Mesendoderm (in vitro differentiated cells): ENCODE measurements around the gene TUT7.

Experiments
- DNase-seq: peaks from one replicate; pipeline ENCODE4 v3.0.0; 2013
- H2AK5ac ChIP-seq: 2 replicates; pipeline ENCODE4 v1.6.1; 2013; ENCODE audit warnings: low read length, inconsistent platforms
- H2BK120ac ChIP-seq: 2 replicates; pipeline ENCODE4 v1.6.1; 2013; ENCODE audit warnings: low read depth, mild to moderate bottlenecking, low read length, moderate library complexity, mixed read lengths
- H2BK15ac ChIP-seq: replicated peaks from 2 replicates; pipeline ENCODE4 v1.6.1; 2013; ENCODE audit warnings: low read depth, mild to moderate bottlenecking, moderate library complexity
- H2BK5ac ChIP-seq: 2 replicates; pipeline ENCODE4 v1.6.1; 2013; ENCODE audit warnings: low read length, inconsistent platforms
- H3K18ac ChIP-seq: 2 replicates; pipeline ENCODE4 v1.6.1; 2013; ENCODE audit warnings: mild to moderate bottlenecking, low read length, mixed read lengths
- H3K23ac ChIP-seq: one replicate; pipeline ENCODE4 v1.6.1; 2013; ENCODE audit warnings: low read length
- H3K27ac ChIP-seq: 2 replicates; pipeline ENCODE4 v1.5.1; 2013; ENCODE audit warnings: low read depth, mild to moderate bottlenecking, inconsistent platforms, low read length, moderate library complexity
- H3K27me3 ChIP-seq: 2 replicates; pipeline ENCODE4 v1.6.1; 2013; ENCODE audit warnings: low read length, control low read depth, mild to moderate bottlenecking, inconsistent platforms; ENCODE audit not compliant: insufficient read depth, poor library complexity
- H3K36me3 ChIP-seq: 2 replicates; pipeline ENCODE4 v1.6.1; 2013; ENCODE audit warnings: low read length, inconsistent platforms; ENCODE audit not compliant: control insufficient read depth, insufficient read depth
- H3K4ac ChIP-seq: one replicate; pipeline ENCODE4 v1.6.1; 2013; ENCODE audit warnings: low read depth, mild to moderate bottlenecking, low read length, moderate library complexity
- H3K4me1 ChIP-seq: 2 replicates; pipeline ENCODE4 v1.6.1; 2013; ENCODE audit warnings: low read depth, low read length, inconsistent platforms; ENCODE audit not compliant: control insufficient read depth
- H3K4me2 ChIP-seq: 2 replicates; pipeline ENCODE4 v1.6.1; 2013; ENCODE audit warnings: low read length
- H3K4me3 ChIP-seq: 2 replicates; pipeline ENCODE4 v1.5.1; 2013; ENCODE audit warnings: mild to moderate bottlenecking, low read length
- H3K56ac ChIP-seq: one replicate; pipeline ENCODE4 v1.6.1; 2013; ENCODE audit warnings: low read length
- H3K79me1 ChIP-seq: 2 replicates; pipeline ENCODE4 v1.6.1; 2013; ENCODE audit warnings: low read length, inconsistent platforms
- H3K79me2 ChIP-seq: 2 replicates; pipeline ENCODE4 v1.6.1; 2013; ENCODE audit warnings: mild to moderate bottlenecking, low read length; ENCODE audit not compliant: control insufficient read depth, insufficient read depth
- H3K9ac ChIP-seq: 2 replicates; pipeline ENCODE4 v1.6.1; 2013; ENCODE audit warnings: low read length, inconsistent platforms
- H4K5ac ChIP-seq: one replicate; pipeline ENCODE4 v1.6.1; 2013; ENCODE audit warnings: low read length
- H4K8ac ChIP-seq: one replicate; pipeline ENCODE4 v1.6.1; 2013; ENCODE audit warnings: low read depth, mild to moderate bottlenecking, control low read depth, low read length, moderate library complexity
- WGBS: extraction: QIAGEN DNeasy Blood & Tissue Kit; methylation state at CpG from one replicate; pipeline ENCODE4 v1.1.7; 2013; ENCODE audit warnings: low lambda C conversion rate, missing lambda C conversion rate; ENCODE audit not compliant: insufficient coverage; ENCODE audit errors: extremely low coverage; 5-methylcytosine and 5-hydroxymethylcytosine counted together

Gene TUT7

GRCh38 chr9:86359151-86359879, 5.1 kb upstream of the TUT7 start:
- no peak overlapping the region for H3K23ac ChIP-seq
- H3K18ac ChIP-seq = no peak overlapping the region
- no peak overlapping the region for H4K5ac ChIP-seq
- no CpG with 5 or more reads among the region's 3 CpGs for WGBS
- H3K27me3 ChIP-seq = no peaks in the 10 kb centered on the region
- no peaks in the 10 kb centered on the region for H3K4me1 ChIP-seq
- no peaks in the 10 kb centered on the region for H3K36me3 ChIP-seq
- H3K9ac ChIP-seq = no peak overlapping the region
- H3K79me1 ChIP-seq = no peaks in the 10 kb centered on the region
- no peak overlapping the region for H3K4ac ChIP-seq
- no peak overlapping the region for H2BK15ac ChIP-seq
- H3K27ac ChIP-seq = no peak overlapping the region
- H2AK5ac ChIP-seq = no peak overlapping the region
- H3K56ac ChIP-seq = no peak overlapping the region
- no peak overlapping the region for H2BK5ac ChIP-seq
- H3K79me2 ChIP-seq = no peaks in the 10 kb centered on the region
- no peak for DNase-seq
- H4K8ac ChIP-seq = no peak overlapping the region
- H2BK120ac ChIP-seq = no peak overlapping the region
- no peak overlapping the region for H3K4me3 ChIP-seq
- no peak overlapping the region for H3K4me2 ChIP-seq

DNA sequence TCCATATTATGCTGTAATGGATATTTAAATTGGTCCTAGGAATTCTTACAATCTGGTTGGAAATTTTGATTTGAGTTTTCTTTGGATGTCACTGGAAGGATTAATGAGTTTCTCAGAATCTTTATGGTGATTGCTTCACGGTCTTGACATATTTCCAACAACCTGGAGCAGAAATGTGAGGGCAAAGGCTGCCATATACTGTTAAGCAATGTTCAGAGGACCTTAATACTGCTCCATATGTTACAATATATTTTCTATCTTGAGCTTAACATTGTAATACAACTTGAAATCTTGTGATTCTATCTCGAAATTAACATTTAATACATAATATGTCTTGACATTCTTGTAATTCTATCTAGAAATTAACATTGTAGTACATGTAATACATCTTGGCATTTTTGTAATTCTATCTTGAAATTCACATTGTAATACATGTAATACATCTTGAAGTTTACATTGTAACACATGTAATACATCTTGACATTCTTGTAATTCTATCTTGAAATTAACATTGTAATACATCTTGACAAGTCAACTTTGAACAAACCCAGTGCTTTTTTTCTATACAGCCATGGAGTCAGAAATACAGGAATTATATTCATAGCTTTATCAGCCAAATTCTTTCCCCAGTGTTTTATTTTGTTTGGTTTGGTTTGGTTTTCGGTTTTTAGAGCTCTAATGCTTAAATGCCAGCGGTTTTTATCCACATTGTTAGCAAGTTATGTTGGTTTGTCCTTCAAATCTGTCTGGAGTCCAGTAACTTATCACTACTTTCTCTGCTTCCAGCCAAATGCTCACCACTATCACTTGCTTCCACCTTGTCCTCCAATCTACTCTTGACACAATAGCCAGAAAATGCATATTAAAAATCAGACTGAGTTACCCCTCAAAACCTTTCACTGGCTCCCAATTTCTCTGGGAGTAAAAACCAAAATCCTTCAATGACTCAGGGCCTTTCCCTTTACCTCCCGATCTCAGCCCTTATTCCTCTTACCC, 3.0 kb upstream of the TUT7 start:
- no peak overlapping the region for H3K9ac ChIP-seq

GRCh38 chr9:86355814-86356213, 1.6 kb upstream of the TUT7 start:
- H4K8ac ChIP-seq = no peak overlapping the region
- DNase-seq = no peak
- WGBS = no CpG with 5 or more reads among the region's 4 CpGs

More for the DNA sequence above, 3.0 kb upstream of the TUT7 start:
- Histone ChIP-seq H3K79me1 (peaks cover 4% of the 10 kb centered on the region), H3K79me2 (peaks cover 9% of the 10 kb centered on the region), H3K56ac (no peak overlapping the region), H3K4ac (no peak overlapping the region), H3K18ac (no peak overlapping the region), H3K27me3 (no peaks in the 10 kb centered on the region), H3K4me1 (peaks cover 3% of the 10 kb centered on the region), H3K4me3 (no peak overlapping the region), H2BK120ac (no peak overlapping the region), H3K27ac (no peak overlapping the region), H4K5ac (no peak overlapping the region), H3K4me2 (no peak overlapping the region), H2BK15ac (no peak overlapping the region), H2BK5ac (no peak overlapping the region), H3K36me3 (no peaks in the 10 kb centered on the region), H4K8ac (no peak overlapping the region), H3K23ac (no peak overlapping the region), H2AK5ac (no peak overlapping the region)
- WGBS = 100% methylated on average over 1 of the region's 5 CpGs
- no peak for DNase-seq

GRCh38 chr9:86354818-86355309, 654 bp upstream of the TUT7 start:
- H3K4ac ChIP-seq = no peak overlapping the region
- no peak overlapping the region for H2BK15ac ChIP-seq
- no peak overlapping the region for H2BK5ac ChIP-seq
- H4K8ac ChIP-seq = no peak overlapping the region
- peak overlapping the region; percentile 65 for H3K9ac ChIP-seq
- no peak overlapping the region for H2AK5ac ChIP-seq
- no peak for DNase-seq
- peaks cover 3% of the 10 kb centered on the region for H3K4me1 ChIP-seq
- H3K79me1 ChIP-seq = peaks cover 4% of the 10 kb centered on the region
- peak overlapping the region; percentile 77 for H3K4me2 ChIP-seq
- H3K27me3 ChIP-seq = no peaks in the 10 kb centered on the region
- H2BK120ac ChIP-seq = no peak overlapping the region
- WGBS = no CpG with 5 or more reads among the region's 24 CpGs
- peak overlapping the region; percentile 88 for H3K27ac ChIP-seq
- H3K4me3 ChIP-seq = peak overlapping the region; percentile 5
- peak overlapping the region; percentile 94 for H3K18ac ChIP-seq
- peak overlapping the region; percentile 91 for H3K56ac ChIP-seq
- no peaks in the 10 kb centered on the region for H3K36me3 ChIP-seq
- no peak overlapping the region for H4K5ac ChIP-seq
- H3K79me2 ChIP-seq = peaks cover 18% of the 10 kb centered on the region
- H3K23ac ChIP-seq = no peak overlapping the region

More at GRCh38 chr9:86355814-86356213, 1.6 kb upstream of the TUT7 start:
- H3K4me2 ChIP-seq = no peak overlapping the region
- H3K4me3 ChIP-seq = no peak overlapping the region
- H2BK120ac ChIP-seq = no peak overlapping the region
- H3K27ac ChIP-seq = no peak overlapping the region
- H3K27me3 ChIP-seq = no peaks in the 10 kb centered on the region
- H3K79me2 ChIP-seq = peaks cover 15% of the 10 kb centered on the region
- no peak overlapping the region for H2AK5ac ChIP-seq
- H3K79me1 ChIP-seq = peaks cover 4% of the 10 kb centered on the region
- H3K9ac ChIP-seq = no peak overlapping the region
- H3K18ac ChIP-seq = no peak overlapping the region
- no peak overlapping the region for H3K23ac ChIP-seq
- H2BK15ac ChIP-seq = no peak overlapping the region
- no peak overlapping the region for H4K5ac ChIP-seq
- H2BK5ac ChIP-seq = no peak overlapping the region
- H3K4me1 ChIP-seq = peaks cover 3% of the 10 kb centered on the region
- no peak overlapping the region for H3K4ac ChIP-seq
- H3K56ac ChIP-seq = no peak overlapping the region
- H3K36me3 ChIP-seq = no peaks in the 10 kb centered on the region

DNA sequence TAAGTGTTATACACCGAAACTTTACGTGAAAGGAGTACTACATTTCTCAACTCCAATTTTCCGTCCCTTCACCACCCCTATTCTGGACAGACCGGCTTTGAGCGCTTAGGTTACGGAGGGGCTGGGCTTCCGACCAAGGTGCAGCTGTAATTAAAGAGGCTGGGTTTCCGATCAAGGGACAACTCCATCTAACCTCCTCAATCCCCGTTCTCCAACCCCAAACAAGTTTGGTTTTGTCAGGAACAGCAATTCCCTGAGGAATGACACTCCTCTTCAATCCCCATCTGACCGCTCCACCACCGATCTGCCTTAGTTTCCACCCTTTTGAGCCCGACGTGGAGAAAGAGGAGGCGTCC, 577 bp downstream of the TUT7 start:
- Histone ChIP-seq H4K5ac (no peak overlapping the region), H3K79me2 (peaks cover 19% of the 10 kb centered on the region), H3K4ac (no peak overlapping the region), H2BK5ac (no peak overlapping the region), H3K27ac (peak overlapping the region; percentile 99), H2AK5ac (no peak overlapping the region), H3K23ac (no peak overlapping the region), H3K36me3 (no peaks in the 10 kb centered on the region), H3K4me2 (peak overlapping the region; percentile 25), H3K4me3 (peak overlapping the region; percentile 72), H3K56ac (peak overlapping the region; percentile 78), H3K27me3 (no peaks in the 10 kb centered on the region), H2BK15ac (no peak overlapping the region), H3K4me1 (peaks cover 3% of the 10 kb centered on the region), H2BK120ac (no peak overlapping the region), H3K18ac (peak overlapping the region; percentile 60), H4K8ac (no peak overlapping the region), H3K9ac (peak overlapping the region; percentile 95), H3K79me1 (peaks cover 4% of the 10 kb centered on the region)
- no CpG with 5 or more reads among the region's 14 CpGs for WGBS
- no peak for DNase-seq
